ENCODE measurements around the gene FGD3.
"Not testable (repeated sequence)": the region's sequence is repeated elsewhere in the genome, so short reads cannot be mapped to it uniquely, and the experiment has no call there.

Gene FGD3

GRCh38 chr9:93010056-93010455 is 62.7 kb downstream of the FGD3 start:
- DNase-seq, result no peak

GRCh38 chr9:93010704-93011103 is 63.4 kb downstream of the FGD3 start:
- no peak for DNase-seq

- DNase-seq, result no peak
These were observed 63.8 kb downstream of the FGD3 start for GRCh38 chr9:93011114-93011513.

GRCh38 chr9:93012963-93013855 is 65.9 kb downstream of the FGD3 start:
- no peak for DNase-seq

- DNase-seq, result no peak
These were observed 66.7 kb downstream of the FGD3 start for GRCh38 chr9:93013856-93014582.

- not testable (repeated sequence) for DNase-seq
These were observed 67.9 kb downstream of the FGD3 start for GRCh38 chr9:93015190-93015589.

- DNase-seq, result no peak
These were observed 70.3 kb downstream of the FGD3 start for GRCh38 chr9:93017621-93018020.

GRCh38 chr9:93020151-93020550 is 72.8 kb downstream of the FGD3 start:
- no peak for DNase-seq

- no peak for DNase-seq
These were observed 73.7 kb downstream of the FGD3 start for GRCh38 chr9:93020771-93021670.

GRCh38 chr9:93022066-93022465 is 74.7 kb downstream of the FGD3 start:
- no peak for DNase-seq

GRCh38 chr9:93022721-93023520 is 75.6 kb downstream of the FGD3 start:
- no peak for DNase-seq

GRCh38 chr9:93023521-93023815 is 76.1 kb downstream of the FGD3 start:
- no peak for DNase-seq

GRCh38 chr9:93024646-93024910 is 77.3 kb downstream of the FGD3 start:
- no peak for DNase-seq

- no peak for DNase-seq
These were observed 77.8 kb downstream of the FGD3 start for GRCh38 chr9:93024986-93025630.

- DNase-seq, result no peak
These were observed 78.4 kb downstream of the FGD3 start for GRCh38 chr9:93025736-93026135.

- no peak for DNase-seq
These were observed 79.3 kb downstream of the FGD3 start for GRCh38 chr9:93026640-93027039.

- DNase-seq, result no peak
These were observed 80.4 kb downstream of the FGD3 start for GRCh38 chr9:93027750-93028149.

GRCh38 chr9:93028448-93029006 is 81.2 kb downstream of the FGD3 start:
- DNase-seq, result peak; percentile 66

- DNase-seq, result no peak
These were observed 83.6 kb downstream of the FGD3 start for GRCh38 chr9:93030642-93031628.

- no peak for DNase-seq
These were observed 84.5 kb downstream of the FGD3 start for GRCh38 chr9:93031629-93032430.
